HG02981 (cell line): ENCODE measurements around the gene PABPN1L.

Source experiments
- ATAC-seq: cut with Tn5 transposase; IDR thresholded peaks from one replicate; pipeline ENCODE4 v1.9.1; 2021; ENCODE audit warnings: mild to moderate bottlenecking, moderate library complexity; ENCODE audit not compliant: unreplicated experiment

Gene PABPN1L

DNA sequence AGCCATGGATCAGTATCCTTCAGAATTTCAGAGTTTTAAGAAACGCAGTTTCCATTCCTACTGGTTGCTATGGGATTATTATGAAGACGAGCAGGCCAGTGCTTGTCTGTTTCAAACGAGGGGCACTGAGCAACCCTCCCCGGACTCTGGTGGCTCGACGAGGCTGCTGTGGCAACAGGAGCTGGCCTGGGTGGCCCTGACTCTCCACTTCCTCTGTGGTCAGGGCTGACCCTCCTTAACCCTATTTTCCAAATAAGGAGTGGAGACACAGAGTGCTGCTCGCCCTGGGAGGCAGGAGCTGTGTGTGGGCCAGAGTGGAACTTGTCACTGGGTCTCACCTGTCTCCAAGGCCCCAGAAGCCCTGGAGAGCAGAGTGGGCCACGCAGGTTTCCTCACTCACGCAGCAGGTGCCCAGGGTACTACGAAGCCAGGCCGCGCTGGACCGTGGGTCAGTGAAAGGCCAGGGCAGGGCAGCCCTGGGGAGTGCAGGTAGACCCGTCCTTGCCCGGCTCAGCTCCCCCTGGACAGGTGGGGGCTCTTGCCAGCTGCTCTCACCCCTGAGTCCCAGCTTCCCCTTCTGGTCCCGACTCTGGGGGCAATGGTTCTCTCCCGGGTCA, 13.0 kb downstream of the PABPN1L start:
- ATAC-seq, result no peak

DNA sequence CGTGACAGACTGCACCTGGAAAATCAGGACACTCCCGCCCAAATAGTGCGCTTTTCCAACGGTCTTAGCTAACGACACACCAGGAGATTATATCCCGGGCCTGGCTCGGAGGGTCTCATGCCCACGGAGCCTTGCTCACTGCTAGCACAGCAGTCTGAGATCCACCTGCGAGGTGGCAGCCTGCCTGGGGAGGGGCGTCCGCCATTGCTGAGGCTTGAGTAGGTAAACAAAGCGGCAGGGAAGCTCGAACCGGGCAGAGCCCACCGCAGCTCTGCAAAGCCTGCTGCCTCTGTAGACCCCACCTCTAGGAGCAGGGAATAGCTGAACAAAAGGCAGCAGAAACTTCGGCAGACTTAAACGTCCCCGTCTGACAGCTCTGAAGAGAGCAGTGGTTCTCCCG, 14.8 kb downstream of the PABPN1L start:
- ATAC-seq, result no peak

DNA sequence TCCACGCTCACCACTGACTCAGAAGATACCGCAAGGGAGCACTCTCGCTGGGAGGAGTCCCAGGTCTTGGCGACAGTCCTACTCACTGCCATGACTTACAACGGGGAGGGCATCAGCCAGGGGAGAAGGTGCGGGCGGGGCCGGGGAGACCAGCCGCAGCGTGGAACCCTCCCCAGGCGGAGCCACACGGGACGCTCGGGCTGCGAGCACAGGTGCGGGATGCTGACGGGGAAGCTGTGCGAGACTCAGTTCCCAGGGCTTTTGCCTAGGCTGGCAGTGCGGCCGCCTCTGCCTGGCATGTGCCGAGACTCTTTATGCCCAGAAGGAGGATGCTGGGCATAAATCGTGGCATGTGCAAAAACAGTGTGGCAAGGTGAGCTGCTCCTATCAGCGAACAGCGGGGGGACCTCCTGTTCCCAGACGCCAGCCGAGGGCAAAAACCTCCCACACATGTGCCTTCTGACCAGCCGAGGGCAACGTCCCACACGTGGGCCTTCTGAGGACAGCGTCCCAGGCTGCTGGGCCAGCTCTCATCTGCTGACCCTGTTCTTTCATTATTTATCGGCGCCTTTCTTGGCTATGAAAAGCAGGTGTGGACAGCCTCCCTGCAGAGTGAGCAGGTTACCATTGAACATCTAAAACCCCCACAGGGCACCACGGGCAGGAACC, 15.8 kb downstream of the PABPN1L start:
- ATAC-seq, result no peak

GRCh38 chr16:88848557-88848956, 17.9 kb downstream of the PABPN1L start:
- no peak for ATAC-seq

DNA sequence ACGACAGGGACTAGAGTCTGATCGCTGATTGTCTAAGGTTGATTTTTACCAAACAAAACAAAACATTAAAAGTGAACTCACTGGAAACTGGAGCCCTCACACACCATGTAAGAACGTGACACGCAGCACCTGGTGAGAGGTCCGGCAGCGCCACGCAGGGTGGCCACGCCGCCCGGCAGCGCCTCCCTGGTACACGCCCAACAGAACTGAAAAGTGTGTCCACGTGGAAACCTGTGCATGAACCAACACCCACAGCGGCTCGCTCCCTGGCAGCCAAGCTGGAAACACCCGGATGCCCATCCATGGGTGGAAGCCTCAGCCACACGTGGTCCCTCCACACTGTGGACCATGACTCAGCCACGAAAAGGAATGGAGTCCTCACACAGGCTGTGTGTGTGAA, 18.8 kb downstream of the PABPN1L start:
- no peak for ATAC-seq

DNA sequence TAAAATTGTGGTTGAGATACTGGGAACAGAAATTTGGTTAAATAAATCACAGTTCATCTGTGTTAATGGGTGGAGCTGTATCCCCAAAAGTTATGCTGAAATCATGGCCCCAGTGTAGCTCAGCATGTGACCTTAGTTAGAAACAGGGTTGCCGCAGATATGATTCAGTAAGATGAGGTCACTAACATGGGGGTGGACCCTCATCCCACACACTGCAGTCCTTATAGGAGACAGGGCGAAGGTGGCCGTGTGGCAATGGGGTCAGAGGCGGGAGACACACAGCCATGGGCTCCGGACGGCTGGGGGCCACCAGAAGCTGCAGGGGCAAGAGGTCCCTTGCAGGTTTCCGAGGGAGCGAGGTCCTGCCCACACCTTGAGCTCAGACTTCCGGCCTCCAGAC, 20.4 kb downstream of the PABPN1L start:
- ATAC-seq, result no peak

DNA sequence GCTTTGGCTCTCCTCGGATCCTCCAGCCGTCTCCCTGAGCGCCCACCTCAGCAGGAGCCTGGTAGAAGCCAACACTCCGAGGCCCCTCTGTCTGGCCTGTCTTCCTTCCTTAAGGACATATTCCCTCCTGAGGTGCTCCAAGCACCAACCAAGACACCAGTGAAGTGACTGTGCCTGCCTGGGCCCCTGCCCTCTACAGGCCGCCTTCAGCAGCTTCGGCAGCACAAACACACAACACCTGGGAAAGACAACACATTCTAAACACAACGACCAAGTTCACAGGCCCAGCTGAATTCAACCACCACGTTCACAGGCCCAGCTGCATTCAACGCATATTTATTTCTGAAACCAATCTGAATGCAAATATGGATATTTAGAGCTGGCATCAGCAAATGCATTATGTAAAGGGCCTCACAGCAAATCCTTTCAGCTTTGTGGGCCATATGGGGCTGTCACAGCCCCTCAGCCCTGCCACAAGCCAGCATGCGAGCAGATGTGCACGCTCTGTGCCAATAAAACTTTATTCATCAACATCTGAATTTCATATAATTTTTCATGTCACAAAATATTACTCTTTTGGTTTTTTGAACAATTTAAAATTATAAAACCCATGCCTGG, 21.9 kb downstream of the PABPN1L start:
- no peak for ATAC-seq

- no peak for ATAC-seq
Measured at GRCh38 chr16:88843256-88843655, 23.2 kb downstream of the PABPN1L start.

GRCh38 chr16:88842806-88843205, 23.7 kb downstream of the PABPN1L start:
- no peak for ATAC-seq

GRCh38 chr16:88842308-88842756, 24.1 kb downstream of the PABPN1L start:
- no peak for ATAC-seq

DNA sequence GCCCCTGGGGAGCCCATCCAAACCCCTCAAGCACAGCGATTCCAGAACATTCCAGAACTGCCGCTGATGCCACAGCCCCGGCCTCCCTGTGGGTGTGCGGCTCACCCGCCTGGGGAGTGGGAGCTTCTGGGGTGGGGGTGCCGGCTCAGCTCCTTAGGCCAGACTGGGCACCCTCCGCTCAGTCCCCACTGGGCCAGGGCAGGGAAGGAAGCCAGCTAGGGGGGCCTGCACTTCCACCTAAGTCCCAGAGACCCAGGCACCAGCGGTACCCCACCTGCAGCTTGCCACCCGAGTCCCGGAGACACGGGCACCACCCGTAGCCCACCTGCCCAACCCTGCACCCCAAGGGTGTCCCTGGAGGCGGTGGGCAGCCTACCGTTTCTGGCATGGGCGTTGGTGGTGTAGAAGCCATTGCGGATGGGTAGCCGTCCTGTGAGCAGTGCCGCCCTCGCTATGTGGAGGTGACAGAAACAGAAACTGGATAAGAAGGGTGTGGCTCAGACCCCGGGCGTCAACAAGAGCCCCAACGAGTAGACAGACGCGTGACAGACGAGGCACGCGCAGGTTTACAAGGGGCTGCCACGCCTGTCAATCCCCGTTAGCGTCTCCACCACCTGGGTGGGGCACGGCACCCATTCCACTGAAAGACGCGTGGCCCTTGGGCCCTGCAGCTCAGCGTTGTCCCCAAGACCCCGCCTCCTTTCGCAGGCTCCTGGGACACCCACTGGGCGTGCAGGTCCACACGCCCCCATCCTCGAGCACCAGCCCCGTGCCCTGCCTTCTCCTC, 24.7 kb downstream of the PABPN1L start:
- ATAC-seq, result no peak

- ATAC-seq, result no peak
Measured at GRCh38 chr16:88840600-88841215, 25.8 kb downstream of the PABPN1L start.

- no peak for ATAC-seq
Measured at GRCh38 chr16:88839745-88840599, 26.5 kb downstream of the PABPN1L start.

DNA sequence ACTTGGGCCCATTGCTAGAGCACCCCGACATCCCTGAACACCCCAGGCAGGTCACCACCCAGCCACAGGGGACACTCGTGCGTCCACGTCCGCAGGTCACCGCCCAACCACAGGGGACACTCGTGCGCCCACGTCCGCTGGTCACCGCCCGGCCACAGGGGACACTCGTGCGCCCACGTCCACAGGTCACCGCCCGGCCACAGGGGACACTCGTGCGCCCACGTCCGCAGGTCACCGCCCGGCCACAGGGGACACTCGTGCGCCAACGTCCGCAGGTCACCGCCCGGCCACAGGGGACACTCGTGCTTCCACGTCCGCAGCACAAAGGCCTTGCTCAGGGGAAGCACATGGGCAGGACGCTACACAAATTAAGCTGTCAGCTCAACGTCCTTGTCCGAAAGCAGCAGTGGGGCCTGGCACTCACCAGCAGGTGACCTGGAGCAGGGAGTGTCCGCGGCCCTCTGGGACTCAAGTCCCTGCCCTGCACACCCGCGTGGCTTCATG, 27.4 kb downstream of the PABPN1L start:
- no peak for ATAC-seq

- no peak for ATAC-seq
Measured at GRCh38 chr16:88838566-88838965, 27.9 kb downstream of the PABPN1L start.

DNA sequence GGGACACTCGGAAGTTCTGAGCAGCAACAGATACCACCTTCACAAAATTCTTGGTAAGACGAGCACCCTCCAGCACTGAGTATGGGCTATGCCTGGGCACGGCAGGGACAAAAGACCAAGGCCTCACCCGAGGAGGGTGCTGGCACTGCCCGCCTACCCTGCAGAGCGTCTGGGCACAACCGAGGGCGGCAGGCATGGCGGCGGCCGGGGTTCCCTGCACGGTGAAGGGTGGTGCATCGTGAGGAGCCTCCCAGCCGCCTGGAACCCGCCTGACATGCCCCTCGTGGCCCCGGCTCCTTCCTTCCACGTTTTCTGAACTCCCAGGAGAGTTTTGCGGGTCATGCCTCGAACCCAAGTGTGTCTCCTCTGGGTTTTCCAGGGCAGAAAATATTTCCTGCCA, 28.7 kb downstream of the PABPN1L start:
- ATAC-seq, result no peak

DNA sequence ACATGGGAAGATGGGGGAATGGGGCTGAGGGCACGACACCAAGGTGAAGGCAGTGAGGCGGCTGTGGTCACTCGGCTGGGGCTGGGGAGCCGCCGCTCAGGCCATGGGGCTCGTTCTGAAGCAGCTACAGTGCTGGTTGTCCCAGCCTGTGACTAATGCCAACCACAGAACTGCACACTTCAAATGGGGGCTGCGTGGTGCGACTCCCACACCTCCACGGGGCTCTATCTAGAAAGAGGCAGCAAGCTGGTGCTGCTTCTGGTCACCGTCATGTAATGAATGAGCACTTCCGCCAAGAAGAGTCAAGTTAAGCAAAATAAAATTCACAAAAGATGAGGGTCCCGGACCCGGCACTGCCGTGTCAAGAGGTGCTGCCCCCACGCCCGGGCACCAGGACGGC, 29.7 kb downstream of the PABPN1L start:
- ATAC-seq, result no peak

- ATAC-seq, result no peak
Measured at GRCh38 chr16:88835818-88836217, 30.6 kb downstream of the PABPN1L start.

DNA sequence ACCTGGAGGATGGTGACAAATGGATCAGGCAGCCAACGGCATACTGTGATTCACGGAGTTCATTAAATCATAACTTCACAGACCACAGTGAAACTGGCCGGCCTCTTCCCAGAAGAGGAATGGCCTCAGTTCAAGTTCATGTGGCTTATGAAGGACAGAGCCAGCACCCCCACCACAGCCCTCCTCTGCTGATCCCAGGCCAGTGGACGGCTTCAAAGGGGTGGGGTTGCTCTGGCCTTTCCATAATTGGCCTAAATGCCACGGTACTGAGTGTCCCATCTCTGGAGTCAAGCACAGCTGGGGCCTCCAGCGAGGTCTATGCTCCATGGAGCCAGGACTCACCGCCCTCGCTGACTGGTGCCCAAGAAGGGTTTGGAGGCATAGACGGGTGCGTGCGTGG, 31.1 kb downstream of the PABPN1L start:
- ATAC-seq, result no peak

GRCh38 chr16:88834670-88835069, 31.8 kb downstream of the PABPN1L start:
- ATAC-seq, result no peak
